OCI-LY3 (cell line): ENCODE results near the gene NCBP3.

ENCODE experiments used
- CTCF ChIP-seq: fragments of 200-600, 300-600 bp; sonication (generic); IDR thresholded peaks from 2 replicates; pipeline ENCODE4 v1.5.1; 2014; ENCODE audit warnings: antibody characterized with exemption, low read length, low read depth
- EZH2phosphoT487 ChIP-seq: fragments of 200-600 bp; shearing (Covaris generic); IDR thresholded peaks from 2 replicates; pipeline ENCODE4 v1.6.1; 2018; ENCODE audit warnings: antibody characterized with exemption, mixed run types, low read depth

GRCh38 chr17:3753624-3754023 lies 92.4 kb downstream of the NCBP3 start:
- no peak for TF ChIP-seq CTCF
- no peak for TF ChIP-seq EZH2phosphoT487
